ENCODE measurements around the gene ADD1.
"Not testable (repeated sequence)": the region's sequence is repeated elsewhere in the genome, so short reads cannot be mapped to it uniquely, and the experiment has no call there.

ADD1 gene

DNA sequence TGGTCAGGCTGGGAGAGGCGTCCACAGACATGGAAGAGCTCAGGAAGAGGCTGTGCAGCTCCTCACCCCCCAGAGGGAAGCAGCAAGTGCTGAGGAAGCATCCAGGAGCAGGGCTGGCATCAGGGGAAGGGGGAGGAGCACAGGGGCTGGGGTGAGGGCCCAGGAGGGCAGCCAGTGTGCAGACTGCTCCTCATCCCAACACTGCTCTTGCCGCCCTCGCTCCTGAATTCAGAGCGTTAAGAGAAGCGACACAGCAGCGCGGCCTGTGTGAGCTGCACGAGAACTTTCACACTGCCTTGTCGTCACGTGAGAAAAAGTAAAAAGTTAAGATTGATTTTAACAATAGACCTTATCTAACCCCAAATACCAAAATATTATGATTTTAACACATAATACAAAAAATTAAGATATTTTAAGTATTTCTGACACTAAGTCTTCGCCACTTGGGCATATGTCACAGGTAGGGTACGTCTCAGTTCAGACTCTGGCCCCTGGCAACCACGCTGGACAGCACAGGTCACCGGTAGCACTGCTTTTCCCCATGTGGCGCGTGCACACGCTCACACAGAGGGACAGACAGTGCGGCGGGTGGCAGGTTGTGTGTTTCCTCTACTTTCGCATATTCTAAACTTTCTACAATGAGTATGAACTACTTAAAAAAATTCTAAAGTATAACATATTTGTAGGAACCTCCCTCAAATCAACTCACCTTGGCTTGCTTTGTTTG, 99.9 kb downstream of the ADD1 start:
- TF ChIP-seq, protein P1, sequence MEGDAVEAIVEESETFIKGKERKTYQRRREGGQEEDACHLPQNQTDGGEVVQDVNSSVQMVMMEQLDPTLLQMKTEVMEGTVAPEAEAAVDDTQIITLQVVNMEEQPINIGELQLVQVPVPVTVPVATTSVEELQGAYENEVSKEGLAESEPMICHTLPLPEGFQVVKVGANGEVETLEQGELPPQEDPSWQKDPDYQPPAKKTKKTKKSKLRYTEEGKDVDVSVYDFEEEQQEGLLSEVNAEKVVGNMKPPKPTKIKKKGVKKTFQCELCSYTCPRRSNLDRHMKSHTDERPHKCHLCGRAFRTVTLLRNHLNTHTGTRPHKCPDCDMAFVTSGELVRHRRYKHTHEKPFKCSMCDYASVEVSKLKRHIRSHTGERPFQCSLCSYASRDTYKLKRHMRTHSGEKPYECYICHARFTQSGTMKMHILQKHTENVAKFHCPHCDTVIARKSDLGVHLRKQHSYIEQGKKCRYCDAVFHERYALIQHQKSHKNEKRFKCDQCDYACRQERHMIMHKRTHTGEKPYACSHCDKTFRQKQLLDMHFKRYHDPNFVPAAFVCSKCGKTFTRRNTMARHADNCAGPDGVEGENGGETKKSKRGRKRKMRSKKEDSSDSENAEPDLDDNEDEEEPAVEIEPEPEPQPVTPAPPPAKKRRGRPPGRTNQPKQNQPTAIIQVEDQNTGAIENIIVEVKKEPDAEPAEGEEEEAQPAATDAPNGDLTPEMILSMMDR (IDR thresholded peaks at IDR 0.05; ENCODE audit: control insufficient read depth, insufficient read depth, low read depth, low read length, missing control alignments): no peak
- DNase-seq (ENCODE audit: low read depth): no peak
- no peak overlapping the region for H3K4me3 ChIP-seq (ENCODE audit: control insufficient read depth, low read depth, low read length)

DNA sequence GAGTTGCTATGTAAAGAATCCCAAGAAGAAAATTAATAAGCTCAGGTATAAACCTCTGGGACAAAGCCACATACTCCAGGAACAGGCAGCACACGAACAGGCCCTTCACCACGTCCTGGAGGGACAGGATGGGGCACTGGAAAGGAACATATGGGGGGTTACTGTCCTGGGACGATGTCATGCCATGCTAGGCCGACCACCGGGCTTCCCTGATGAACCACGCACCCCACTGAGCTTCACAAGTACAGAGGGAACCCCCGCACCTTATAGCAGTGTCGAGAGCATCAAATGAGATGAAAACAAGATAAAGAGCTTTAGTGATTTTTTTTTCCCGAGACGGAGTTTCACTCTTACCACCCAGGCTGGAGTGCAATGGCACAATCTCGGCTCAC, 100.4 kb downstream of the ADD1 start:
- H3K4me3 ChIP-seq (ENCODE audit: control insufficient read depth, low read depth, low read length): no peak overlapping the region
- TF ChIP-seq, protein P1 (IDR thresholded peaks at IDR 0.05; ENCODE audit: control insufficient read depth, insufficient read depth, low read depth, low read length, missing control alignments): no peak
- DNase-seq (ENCODE audit: low read depth): no peak

DNA sequence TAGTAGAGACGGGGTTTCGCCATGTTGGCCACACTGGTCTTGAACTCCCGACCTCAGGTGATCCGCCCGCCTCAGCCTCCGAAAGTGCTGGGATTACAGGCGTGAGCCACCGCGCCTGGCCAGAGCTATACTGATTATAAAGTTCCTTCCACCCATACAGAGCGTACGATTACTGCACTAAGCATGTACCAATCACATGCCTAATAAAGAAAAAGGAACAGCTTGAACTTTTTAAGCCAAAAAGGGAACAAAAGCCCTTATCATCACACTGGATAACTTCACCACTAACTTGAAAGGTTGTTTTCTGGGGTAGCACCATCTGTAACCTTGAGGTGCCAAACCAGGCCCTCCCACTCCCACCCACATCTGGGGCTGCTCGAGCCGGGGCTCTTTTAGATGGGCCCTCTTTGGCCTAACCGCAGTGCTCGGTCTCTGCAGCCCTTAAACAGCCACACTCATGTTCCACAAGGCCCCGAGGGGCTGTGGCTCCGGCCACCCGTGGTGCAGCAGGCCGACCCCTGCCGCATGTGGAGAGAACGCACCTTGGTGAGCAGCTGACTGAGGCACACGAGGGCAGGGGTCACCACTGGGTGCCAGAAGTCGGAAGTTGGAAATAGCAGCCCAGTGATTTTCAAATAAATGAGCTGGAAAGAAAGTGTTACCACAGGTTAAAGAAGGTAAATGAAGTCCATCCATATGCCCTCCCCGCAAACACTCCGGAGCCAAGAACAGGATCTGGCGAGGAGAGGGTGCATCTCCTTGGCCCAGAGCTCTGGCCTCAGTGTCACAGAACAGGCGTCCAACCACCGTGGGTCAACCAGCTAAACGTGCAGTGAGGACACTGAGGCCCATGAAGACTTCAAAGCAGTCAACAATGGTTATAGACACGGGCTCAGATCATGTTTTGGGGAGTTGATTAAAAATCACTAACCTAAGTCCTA, 101.2 kb downstream of the ADD1 start:
- DNase-seq (ENCODE audit: low read depth): no peak
- TF ChIP-seq, protein P1 (IDR thresholded peaks at IDR 0.05; ENCODE audit: control insufficient read depth, insufficient read depth, low read depth, low read length, missing control alignments): no peak

DNA sequence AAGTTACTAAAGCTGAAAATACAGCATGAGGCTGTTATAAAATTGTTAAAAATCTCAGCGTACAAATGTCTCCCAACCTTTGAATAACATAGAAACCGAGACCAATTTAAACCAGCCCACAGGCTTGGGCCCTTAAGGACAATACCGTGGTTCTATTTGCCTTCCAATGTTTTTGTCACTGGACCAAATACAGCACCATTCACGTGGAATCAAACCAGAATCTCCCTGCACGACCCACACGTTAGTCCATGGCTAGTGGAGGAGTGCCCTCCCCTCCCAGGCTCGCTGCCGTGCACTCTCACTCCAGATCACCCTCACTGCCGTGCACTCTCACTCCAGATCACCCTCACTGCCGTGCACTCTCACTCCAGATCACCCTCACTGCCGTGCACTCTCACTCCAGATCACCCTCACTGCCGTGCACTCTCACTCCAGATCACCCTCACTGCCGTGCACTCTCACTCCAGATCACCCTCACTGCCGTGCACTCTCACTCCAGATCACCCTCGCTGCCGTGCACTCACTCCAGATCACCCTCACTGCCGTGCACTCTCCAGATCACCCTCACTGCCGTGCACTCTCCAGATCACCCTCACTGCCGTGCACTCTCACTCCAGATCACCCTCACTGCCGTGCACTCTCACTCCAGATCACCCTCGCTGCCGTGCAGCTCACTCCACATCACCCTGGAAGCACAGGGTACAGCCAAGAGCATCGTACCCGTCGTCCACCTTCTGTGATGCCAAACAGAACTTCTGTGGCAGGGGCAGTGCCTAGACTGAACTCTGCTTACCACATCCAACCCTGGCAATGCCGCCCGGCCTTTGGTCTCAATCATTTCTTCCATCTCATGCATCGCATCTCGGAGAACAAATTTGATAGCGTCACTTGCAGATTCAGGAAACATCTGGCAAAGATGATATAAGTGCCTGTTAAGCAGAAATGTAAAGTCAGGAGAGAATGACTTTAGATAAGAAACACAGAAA, 102.3 kb downstream of the ADD1 start:
- DNase-seq (ENCODE audit: low read depth): not testable (repeated sequence)

More for the DNA sequence above, 101.2 kb downstream of the ADD1 start:
- H3K4me3 ChIP-seq (ENCODE audit: control insufficient read depth, low read depth, low read length): no peak overlapping the region

DNA sequence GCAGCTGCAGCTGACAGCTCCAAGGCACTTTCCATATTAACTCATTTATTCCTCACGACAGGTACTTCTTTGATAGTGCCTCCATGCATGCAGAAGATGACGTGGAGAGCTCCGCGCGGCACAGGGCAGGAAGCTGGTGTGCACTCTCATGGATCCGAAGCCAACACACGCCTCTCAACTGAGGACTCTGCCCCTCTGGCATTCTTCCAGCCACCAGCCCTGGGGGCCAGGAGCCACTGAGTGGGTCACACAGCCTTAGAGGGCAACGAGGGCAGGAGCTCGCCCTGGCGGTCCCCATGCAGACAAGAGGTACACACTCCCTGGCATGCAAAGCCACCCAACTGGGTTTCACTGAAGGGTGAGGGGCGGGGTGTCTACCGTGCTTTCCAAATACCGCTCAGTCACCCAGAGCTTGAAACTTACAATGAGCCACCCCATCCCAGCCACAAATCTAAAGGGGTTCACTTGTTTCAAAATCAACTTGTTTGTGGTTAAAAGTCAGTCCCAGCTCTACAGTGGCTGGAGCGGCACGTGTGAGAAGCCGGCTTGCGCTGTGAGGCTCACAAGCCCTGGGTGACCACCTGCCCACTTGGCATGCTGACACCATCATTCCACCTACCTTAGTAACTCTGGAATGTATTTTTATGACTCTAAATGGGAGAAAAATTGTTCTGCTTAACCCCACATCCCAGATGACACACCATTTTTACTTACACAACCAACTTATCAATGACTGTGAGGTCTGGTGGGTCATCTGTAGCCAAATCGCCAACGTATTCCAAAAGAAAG, 103.4 kb downstream of the ADD1 start:
- TF ChIP-seq, protein P1 (IDR thresholded peaks at IDR 0.05; ENCODE audit: control insufficient read depth, insufficient read depth, low read depth, low read length, missing control alignments): no peak
- H3K4me3 ChIP-seq (ENCODE audit: control insufficient read depth, low read depth, low read length): no peak overlapping the region
- no peak for DNase-seq (ENCODE audit: low read depth)

More for the DNA sequence above, 102.3 kb downstream of the ADD1 start:
- not testable (repeated sequence) for H3K4me3 ChIP-seq (ENCODE audit: control insufficient read depth, low read depth, low read length)

DNA sequence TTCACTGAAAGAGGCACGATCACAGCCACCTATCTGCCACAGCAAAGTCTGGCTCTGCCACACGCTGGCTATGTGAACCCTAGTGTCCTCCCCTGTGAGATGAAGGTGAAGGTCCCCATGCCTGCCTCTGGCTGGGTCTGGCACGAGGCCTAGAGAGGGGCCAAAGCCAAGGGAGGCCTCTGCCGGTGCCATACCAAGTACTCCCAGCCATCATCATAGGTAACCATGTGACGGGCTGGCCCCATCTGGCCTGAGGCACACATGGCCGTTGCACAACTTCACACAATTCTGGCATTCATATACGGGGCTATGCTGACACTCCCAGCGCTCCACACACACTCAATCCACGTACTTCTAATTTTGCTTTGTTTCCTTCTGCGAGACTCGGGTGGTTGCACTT, 104.3 kb downstream of the ADD1 start:
- DNase-seq (ENCODE audit: low read depth): no peak
- TF ChIP-seq, protein P1 (IDR thresholded peaks at IDR 0.05; ENCODE audit: control insufficient read depth, insufficient read depth, low read depth, low read length, missing control alignments): no peak
- no peak overlapping the region for H3K4me3 ChIP-seq (ENCODE audit: control insufficient read depth, low read depth, low read length)

All from AG09309 (cell line).